NB4 (cell line): ENCODE data around the gene GRM8.

Experiments
- MYC ChIP-seq: IDR thresholded peaks from 2 replicates; pipeline ENCODE4 v1.6.1; 2011; ENCODE audit warnings: low read depth, low read length
- POLR2A ChIP-seq: IDR thresholded peaks from 2 replicates; pipeline ENCODE4 v1.6.1; 2011; ENCODE audit warnings: mild to moderate bottlenecking; ENCODE audit not compliant: insufficient read length; ENCODE audit errors: extremely low read depth
- TF ChIP-seq, protein P1 (sequence below): IDR thresholded peaks from one replicate; pipeline ENCODE4 v1.5.1; 2012; ENCODE audit warnings: low read depth, low read length

DNA sequence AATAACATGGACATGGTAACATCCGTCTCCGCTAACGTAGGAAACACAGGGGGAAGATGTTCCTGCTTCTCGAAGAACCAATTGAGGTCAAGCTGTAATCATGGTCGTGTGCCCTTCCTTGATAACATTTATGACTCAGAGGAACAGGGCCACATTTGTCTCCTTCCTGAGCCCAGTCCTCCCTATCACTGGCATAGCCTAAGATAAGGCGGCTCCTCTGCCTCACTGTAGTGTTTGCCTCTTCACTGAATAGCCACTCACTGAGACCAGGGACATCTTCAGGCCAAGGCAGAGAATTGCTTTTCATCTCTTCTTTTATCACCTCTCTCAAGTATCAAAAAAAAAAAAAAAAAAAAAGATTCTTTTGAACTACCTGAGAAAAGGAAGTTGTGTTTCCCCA, 5.4 kb upstream of the GRM8 start:
- TF ChIP-seq, protein P1, sequence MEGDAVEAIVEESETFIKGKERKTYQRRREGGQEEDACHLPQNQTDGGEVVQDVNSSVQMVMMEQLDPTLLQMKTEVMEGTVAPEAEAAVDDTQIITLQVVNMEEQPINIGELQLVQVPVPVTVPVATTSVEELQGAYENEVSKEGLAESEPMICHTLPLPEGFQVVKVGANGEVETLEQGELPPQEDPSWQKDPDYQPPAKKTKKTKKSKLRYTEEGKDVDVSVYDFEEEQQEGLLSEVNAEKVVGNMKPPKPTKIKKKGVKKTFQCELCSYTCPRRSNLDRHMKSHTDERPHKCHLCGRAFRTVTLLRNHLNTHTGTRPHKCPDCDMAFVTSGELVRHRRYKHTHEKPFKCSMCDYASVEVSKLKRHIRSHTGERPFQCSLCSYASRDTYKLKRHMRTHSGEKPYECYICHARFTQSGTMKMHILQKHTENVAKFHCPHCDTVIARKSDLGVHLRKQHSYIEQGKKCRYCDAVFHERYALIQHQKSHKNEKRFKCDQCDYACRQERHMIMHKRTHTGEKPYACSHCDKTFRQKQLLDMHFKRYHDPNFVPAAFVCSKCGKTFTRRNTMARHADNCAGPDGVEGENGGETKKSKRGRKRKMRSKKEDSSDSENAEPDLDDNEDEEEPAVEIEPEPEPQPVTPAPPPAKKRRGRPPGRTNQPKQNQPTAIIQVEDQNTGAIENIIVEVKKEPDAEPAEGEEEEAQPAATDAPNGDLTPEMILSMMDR: no peak
- TF ChIP-seq POLR2A: no peak
- no peak for TF ChIP-seq MYC
